Mesodermal cell (in vitro differentiated cells): ENCODE measurements around the gene BUD23.

Source experiments
- H3K27ac ChIP-seq: 2 replicates; pipeline ENCODE4 v1.7.0; 2013; ENCODE audit warnings: mild to moderate bottlenecking, low read depth, low read length, moderate library complexity; ENCODE audit not compliant: severe bottlenecking
- H3K36me3 ChIP-seq: 2 replicates; pipeline ENCODE4 v1.7.1; 2013; ENCODE audit warnings: mild to moderate bottlenecking, low read length, moderate library complexity; ENCODE audit not compliant: control insufficient read depth, insufficient read depth
- H3K4me1 ChIP-seq: one replicate; pipeline ENCODE4 v1.7.1; 2013; ENCODE audit warnings: mild to moderate bottlenecking, low read length; ENCODE audit not compliant: insufficient read depth, control insufficient read depth, poor library complexity, severe bottlenecking
- H3K4me3 ChIP-seq: 2 replicates; pipeline ENCODE4 v1.7.0; 2013; ENCODE audit warnings: low read length, control low read depth, mild to moderate bottlenecking; ENCODE audit not compliant: insufficient read depth, poor library complexity, severe bottlenecking; ENCODE audit errors: extremely low read depth
- H3K9me3 ChIP-seq: 2 replicates; pipeline ENCODE4 v1.7.1; 2013; ENCODE audit warnings: mild to moderate bottlenecking, low read length, moderate library complexity; ENCODE audit not compliant: control insufficient read depth
- WGBS, 2 experiments: methylation state at CpG; one replicate each; pipeline ENCODE4 v1.1.5; 2013; ENCODE audit warnings: missing lambda C conversion rate in 2 of 2; ENCODE audit not compliant: insufficient coverage in 2 of 2; 5-methylcytosine and 5-hydroxymethylcytosine counted together

BUD23 gene

GRCh38 chr7:73682745-73683055 is 697 bp upstream of the BUD23 start:
- peak overlapping the region; percentile 99 for H3K4me3 ChIP-seq
- 1% methylated on average over 31 to 32 of the region's 33 CpGs for WGBS, 2 experiments
- no peak overlapping the region for H3K27ac ChIP-seq
- H3K4me1 ChIP-seq, result peaks cover 17% of the 10 kb centered on the region
- no peaks in the 10 kb centered on the region for H3K9me3 ChIP-seq
- H3K36me3 ChIP-seq, result peaks cover 36% of the 10 kb centered on the region

GRCh38 chr7:73683788-73684693 is 644 bp downstream of the BUD23 start:
- WGBS, 2 experiments, result 24 to 33% methylated on average over 48 to 52 of the region's 58 CpGs
- H3K9me3 ChIP-seq, result no peaks in the 10 kb centered on the region
- peaks cover 37% of the 10 kb centered on the region for H3K36me3 ChIP-seq
- peaks cover 17% of the 10 kb centered on the region for H3K4me1 ChIP-seq
- peak overlapping the region; percentile 99 for H3K4me3 ChIP-seq
- H3K27ac ChIP-seq, result peak overlapping the region; percentile 59

DNA sequence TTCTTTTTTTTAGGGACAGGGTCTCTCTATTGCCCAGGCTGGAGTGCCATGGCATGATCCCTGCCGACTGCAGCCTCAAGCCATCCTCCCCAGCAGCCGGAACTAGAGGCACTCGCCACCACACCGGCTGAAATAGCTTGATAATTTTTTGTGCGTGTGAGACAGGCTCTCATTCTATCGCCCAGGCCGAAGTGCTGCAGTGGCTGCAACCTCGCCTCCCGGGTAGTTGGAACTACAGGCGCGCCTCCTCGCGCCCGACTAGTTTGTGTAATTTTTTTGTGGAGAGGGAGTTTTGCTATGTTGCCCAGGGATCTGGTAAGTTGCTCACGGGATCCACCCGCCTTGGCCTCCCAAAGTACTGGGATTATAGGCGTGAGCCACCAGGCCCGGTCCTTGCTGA is 1.9 kb downstream of the BUD23 start:
- Histone ChIP-seq H3K4me3 (no peak overlapping the region), H3K27ac (no peak overlapping the region), H3K4me1 (peaks cover 17% of the 10 kb centered on the region), H3K9me3 (no peaks in the 10 kb centered on the region), H3K36me3 (peaks cover 43% of the 10 kb centered on the region)
- WGBS, 2 experiments, result 94 to 100% methylated on average over 12 to 17 of the region's 18 CpGs

DNA sequence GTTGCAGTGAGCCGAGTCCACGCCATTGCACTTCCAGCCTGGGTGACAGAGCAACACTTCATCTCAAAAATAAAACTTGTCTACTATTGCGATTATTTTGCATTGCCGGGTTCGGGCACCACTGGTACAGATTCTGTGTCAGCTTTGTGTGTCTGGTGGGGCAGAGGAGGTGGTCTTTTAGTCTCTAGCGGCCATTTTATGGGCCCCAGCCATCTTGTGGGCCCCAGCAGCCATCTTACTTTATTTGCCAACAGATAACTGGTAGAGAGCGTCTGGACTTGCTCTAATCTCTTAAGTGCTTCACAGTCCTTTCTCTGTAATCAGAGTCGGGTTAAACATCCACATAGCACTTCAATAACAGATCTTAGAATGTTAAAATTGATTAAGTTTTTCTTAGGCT is 4.9 kb downstream of the BUD23 start:
- Histone ChIP-seq H3K4me3 (no peak overlapping the region), H3K4me1 (peaks cover 5% of the 10 kb centered on the region), H3K9me3 (no peaks in the 10 kb centered on the region), H3K27ac (no peak overlapping the region), H3K36me3 (peaks cover 73% of the 10 kb centered on the region)
- WGBS, 2 experiments, result 88 to 100% methylated on average over 1 to 7 of the region's 8 CpGs

DNA sequence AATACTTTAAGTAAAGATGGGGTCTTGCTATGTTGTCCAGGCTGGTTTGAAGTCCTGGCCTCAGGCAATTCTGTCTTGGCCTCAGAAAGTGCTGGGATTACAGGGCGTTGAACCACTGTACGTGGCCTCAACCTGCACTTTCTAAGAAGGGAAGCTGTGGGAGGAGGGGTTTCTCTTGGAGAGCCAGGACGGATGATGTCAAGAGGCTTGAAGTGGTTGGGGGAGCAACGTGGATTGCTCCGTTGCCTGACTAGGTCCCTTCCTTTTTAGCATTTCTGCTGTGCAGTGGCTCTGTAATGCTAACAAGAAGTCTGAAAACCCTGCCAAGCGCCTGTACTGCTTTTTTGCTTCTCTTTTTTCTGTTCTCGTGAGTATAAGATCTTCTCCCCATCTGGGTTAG is 7.2 kb downstream of the BUD23 start:
- H3K4me1 ChIP-seq, result no peaks in the 10 kb centered on the region
- H3K36me3 ChIP-seq, result peaks cover 92% of the 10 kb centered on the region
- WGBS, 2 experiments, result 89 to 92% methylated on average over 2 to 6 of the region's 7 CpGs
- H3K9me3 ChIP-seq, result no peaks in the 10 kb centered on the region
- H3K27ac ChIP-seq, result no peak overlapping the region
- H3K4me3 ChIP-seq, result no peak overlapping the region

- WGBS, 2 experiments, result 90 to 100% methylated on average over 1 to 2 of the region's 4 CpGs
- Histone ChIP-seq H3K9me3 (no peaks in the 10 kb centered on the region), H3K4me3 (no peak overlapping the region), H3K36me3 (peaks cover 85% of the 10 kb centered on the region), H3K4me1 (no peaks in the 10 kb centered on the region), H3K27ac (no peak overlapping the region)
These were observed 13.0 kb downstream of the BUD23 start for GRCh38 chr7:73696372-73696771.

DNA sequence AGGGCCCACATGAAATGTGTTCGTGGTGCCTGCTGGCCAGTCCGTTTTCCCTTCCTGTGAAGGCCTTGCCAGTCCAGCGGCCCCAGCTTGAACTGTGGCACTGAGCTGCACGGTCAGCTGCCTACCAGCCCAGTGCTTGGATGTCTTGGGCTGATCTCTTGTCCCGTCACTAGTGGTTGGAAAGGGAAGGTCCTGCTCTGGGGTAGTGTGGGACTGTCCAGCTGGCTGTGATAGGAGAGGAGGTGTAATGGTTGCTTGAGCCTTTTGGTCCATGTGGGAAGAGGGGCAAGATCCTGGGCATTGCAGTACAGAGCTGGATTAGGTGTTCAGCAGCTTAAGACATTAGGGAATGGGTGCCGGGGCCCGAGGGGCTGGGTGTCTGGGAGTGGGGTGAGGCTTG is 15.0 kb downstream of the BUD23 start:
- no peak overlapping the region for H3K4me3 ChIP-seq
- peaks cover 2% of the 10 kb centered on the region for H3K4me1 ChIP-seq
- no peak overlapping the region for H3K27ac ChIP-seq
- WGBS, 2 experiments, result 94 to 96% methylated on average over 2 to 5 of the region's 7 CpGs
- H3K36me3 ChIP-seq, result peaks cover 84% of the 10 kb centered on the region
- no peaks in the 10 kb centered on the region for H3K9me3 ChIP-seq

DNA sequence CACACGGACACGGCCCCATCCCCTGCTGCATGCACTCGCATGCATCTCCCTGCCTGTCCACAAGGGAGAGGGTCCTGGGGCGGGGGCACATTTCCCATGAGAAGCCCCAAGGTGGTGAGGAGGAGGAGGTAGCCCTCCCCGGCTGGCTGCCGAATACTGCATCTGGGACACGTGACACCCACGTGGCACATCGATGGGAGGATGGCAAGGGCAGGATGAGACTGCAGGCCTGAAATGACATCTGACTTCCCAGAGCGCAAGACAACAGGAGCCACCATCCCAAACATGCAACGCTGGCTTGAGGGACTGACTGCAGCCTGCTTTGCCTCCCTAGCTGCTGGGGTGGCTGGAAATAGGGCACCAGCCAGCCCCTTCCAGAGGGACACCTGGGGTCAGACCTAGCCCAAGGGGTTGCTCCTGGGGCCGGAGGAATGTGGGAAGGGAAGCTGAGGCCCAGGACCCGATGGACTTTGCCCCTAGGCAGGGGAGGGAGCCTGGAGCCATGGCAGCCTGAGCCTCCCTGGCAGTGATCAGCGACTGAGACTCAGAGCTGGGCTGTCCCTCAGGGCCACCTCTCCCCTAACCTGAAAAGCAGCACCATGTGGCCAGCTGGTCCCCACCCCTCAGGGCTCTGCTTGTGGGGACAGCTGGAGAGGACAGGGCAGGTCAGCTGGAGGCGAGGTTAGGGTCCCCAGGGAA is 16.1 kb downstream of the BUD23 start:
- Histone ChIP-seq H3K9me3 (no peaks in the 10 kb centered on the region), H3K4me1 (peaks cover 5% of the 10 kb centered on the region), H3K4me3 (no peak overlapping the region), H3K27ac (no peak overlapping the region), H3K36me3 (peaks cover 77% of the 10 kb centered on the region)
- 93 to 95% methylated on average over 13 of the region's 15 CpGs for WGBS, 2 experiments

DNA sequence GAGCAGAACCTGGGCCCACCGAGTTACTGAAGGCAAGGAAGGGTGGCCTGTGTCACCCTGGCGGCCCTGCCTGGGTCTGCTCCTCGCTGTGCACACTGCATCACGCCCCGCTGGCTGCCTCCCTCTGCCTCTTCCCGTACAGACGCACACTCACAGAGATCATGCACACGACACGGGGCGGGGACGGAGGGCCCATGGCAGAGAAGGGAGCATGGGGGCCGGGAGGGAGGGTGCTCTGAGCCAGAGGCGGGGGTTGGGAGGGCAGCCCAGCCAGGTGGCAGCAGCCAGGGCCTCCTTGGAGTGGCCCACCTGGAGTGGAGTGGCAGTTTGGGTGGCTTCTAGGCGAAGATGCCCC is 16.6 kb downstream of the BUD23 start:
- Histone ChIP-seq H3K27ac (no peak overlapping the region), H3K36me3 (peaks cover 76% of the 10 kb centered on the region), H3K4me1 (peaks cover 5% of the 10 kb centered on the region), H3K4me3 (no peak overlapping the region), H3K9me3 (no peaks in the 10 kb centered on the region)
- 94 to 98% methylated on average over 14 of the region's 14 CpGs for WGBS, 2 experiments

GRCh38 chr7:73700581-73701134 is 17.3 kb downstream of the BUD23 start:
- H3K9me3 ChIP-seq, result no peaks in the 10 kb centered on the region
- peaks cover 5% of the 10 kb centered on the region for H3K4me1 ChIP-seq
- WGBS, 2 experiments, result 95 to 96% methylated on average over 13 to 14 of the region's 15 CpGs
- H3K27ac ChIP-seq, result no peak overlapping the region
- no peak overlapping the region for H3K4me3 ChIP-seq
- H3K36me3 ChIP-seq, result peaks cover 72% of the 10 kb centered on the region
